HG02885 (cell line): ENCODE results near the gene SPATA13.
"Not testable (repeated sequence)": the region's sequence is repeated elsewhere in the genome, so short reads cannot be mapped to it uniquely, and the experiment has no call there.

Experiments
- ATAC-seq: cut with Tn5 transposase; IDR thresholded peaks from one replicate; pipeline ENCODE4 v1.9.1; 2021; ENCODE audit warnings: mild to moderate bottlenecking; ENCODE audit not compliant: unreplicated experiment, poor library complexity

The SPATA13 gene

GRCh38 chr13:24192057-24192810 is 31.7 kb downstream of the SPATA13 start:
- no peak for ATAC-seq

- ATAC-seq = no peak
Measured at GRCh38 chr13:24192811-24193162, 32.3 kb downstream of the SPATA13 start.

GRCh38 chr13:24194447-24194846 is 33.9 kb downstream of the SPATA13 start:
- ATAC-seq = no peak

- ATAC-seq = no peak
Measured at GRCh38 chr13:24195626-24196025, 35.1 kb downstream of the SPATA13 start.

GRCh38 chr13:24196593-24197197 is 36.2 kb downstream of the SPATA13 start:
- no peak for ATAC-seq

- ATAC-seq = no peak
Measured at GRCh38 chr13:24199016-24199415, 38.5 kb downstream of the SPATA13 start.

GRCh38 chr13:24202215-24202614 is 41.7 kb downstream of the SPATA13 start:
- no peak for ATAC-seq

GRCh38 chr13:24203273-24203672 is 42.8 kb downstream of the SPATA13 start:
- ATAC-seq = no peak

GRCh38 chr13:24203811-24204210 is 43.3 kb downstream of the SPATA13 start:
- ATAC-seq = no peak

GRCh38 chr13:24205076-24205475 is 44.6 kb downstream of the SPATA13 start:
- ATAC-seq = not testable (repeated sequence)

- no peak for ATAC-seq
Measured at GRCh38 chr13:24207841-24208667, 47.5 kb downstream of the SPATA13 start.

- no peak for ATAC-seq
Measured at GRCh38 chr13:24209138-24209537, 48.6 kb downstream of the SPATA13 start.

- no peak for ATAC-seq
Measured at GRCh38 chr13:24212254-24212653, 51.7 kb downstream of the SPATA13 start.

GRCh38 chr13:24212674-24213073 is 52.2 kb downstream of the SPATA13 start:
- no peak for ATAC-seq

- no peak for ATAC-seq
Measured at GRCh38 chr13:24213932-24214331, 53.4 kb downstream of the SPATA13 start.

GRCh38 chr13:24214528-24214927 is 54.0 kb downstream of the SPATA13 start:
- peak; percentile 63 for ATAC-seq

GRCh38 chr13:24215126-24215525 is 54.6 kb downstream of the SPATA13 start:
- ATAC-seq = peak; percentile 36

- no peak for ATAC-seq
Measured at GRCh38 chr13:24215732-24216131, 55.2 kb downstream of the SPATA13 start.

- ATAC-seq = no peak
Measured at GRCh38 chr13:24216176-24216575, 55.7 kb downstream of the SPATA13 start.

GRCh38 chr13:24216779-24217178 is 56.3 kb downstream of the SPATA13 start:
- not testable (repeated sequence) for ATAC-seq

GRCh38 chr13:24217601-24218281 is 57.2 kb downstream of the SPATA13 start:
- ATAC-seq = no peak
